HepG2 (cell line): ENCODE measurements around the gene FIGNL1. TPM values are rescaled to one million over a fixed set of nuclear protein-coding genes. Genes with fewer than 3 reads are reported as not detected.

ENCODE experiments used
- ATAC-seq: fragments of 200-7000 bp; cut with Tn5 transposase; 3 replicates; pipeline ENCODE4 v1.9.1; 2020; ENCODE audit warnings: mild to moderate bottlenecking, moderate library complexity
- BruUV-seq: library from RNA; stranded (reverse); fragments of 400-500 nt; replicated peaks from 2 replicates; lab custom pipeline; 2021; lab: Mats Ljungman, UMichigan
- CTCF ChIA-PET: fragments of 300-600 bp; formaldehyde crosslinking; extraction: SDS; loops from one replicate; lab custom pipeline; 2021; ENCODE audit warnings: low total read pairs, inconsistent platforms, low intra/inter-chr PET ratio; lab: Yijun Ruan, JAX
- POLR2A ChIA-PET: fragments of 350-600 bp; sonication (Branson Sonifier 250); formaldehyde crosslinking; loops from one replicate; lab custom pipeline; 2020; ENCODE audit warnings: antibody characterized with exemption, inconsistent platforms; lab: Yijun Ruan, JAX
- DNase-seq: peaks from one replicate; pipeline ENCODE4 v3.0.0-alpha.2; 2015; ENCODE audit warnings: low spot score
- FAIRE-seq: peaks from 3 replicates; lab custom pipeline; 2011; peaks lifted over from hg19 to GRCh38; lab: Jason Lieb, UNC
- H2AFZ ChIP-seq: one replicate; pipeline ENCODE4 v1.6.1; 2011; ENCODE audit warnings: low read length, inconsistent platforms
- H3K27ac ChIP-seq: fragments of 300-600 bp; 3 replicates; pipeline ENCODE4 v1.8.0; 2011; ENCODE audit warnings: mixed run types, mild to moderate bottlenecking, mixed read lengths, low read length, inconsistent platforms; ENCODE audit not compliant: insufficient read depth; ENCODE audit errors: extremely low read length
- H3K27me3 ChIP-seq, 2 experiments: fragments of 200-600 bp in 1 of 2; 2 replicates in 1 of 2; 3 replicates in 1 of 2; pipeline versions ENCODE4 v1.6.0 to v1.8.0; 2011; ENCODE audit warnings: low read length in 2 of 2, mild to moderate bottlenecking in 2 of 2, moderate library complexity in 2 of 2, inconsistent platforms in 1 of 2; ENCODE audit not compliant: insufficient read depth in 2 of 2, control insufficient read depth in 1 of 2
- H3K36me3 ChIP-seq, 2 experiments: fragments of 200-600 bp in 1 of 2; replicated peaks in 1 of 2; 2 replicates in 1 of 2; 3 replicates in 1 of 2; pipeline versions ENCODE4 v1.5.1 to v1.8.0; 2011; ENCODE audit warnings: low read length in 2 of 2, inconsistent platforms in 1 of 2; ENCODE audit not compliant: insufficient read depth in 2 of 2, control insufficient read depth in 1 of 2
- H3K4me1 ChIP-seq: 2 replicates; pipeline ENCODE4 v1.5.1; 2012; ENCODE audit warnings: low read length, inconsistent platforms; ENCODE audit not compliant: insufficient read depth
- H3K4me2 ChIP-seq: 2 replicates; pipeline ENCODE4 v1.6.0; 2011; ENCODE audit warnings: low read depth, low read length, inconsistent platforms
- H3K4me3 ChIP-seq, 3 experiments: fragments of 200-600 bp in 1 of 3; sonication (generic), shearing (Covaris generic) in 1 of 3; replicated peaks in 1 of 3; 2 replicates each; pipeline ENCODE4 v1.5.1; 2011 to 2016; ENCODE audit warnings: low read length in 3 of 3, inconsistent platforms in 2 of 3, low read depth in 2 of 3, mild to moderate bottlenecking in 2 of 3, control low read depth in 1 of 3, mixed read lengths in 1 of 3; ENCODE audit not compliant: insufficient read depth in 1 of 3
- H3K79me2 ChIP-seq: one replicate; pipeline ENCODE4 v1.6.1; 2011; ENCODE audit warnings: low read length, inconsistent platforms; ENCODE audit not compliant: insufficient read depth
- H3K9ac ChIP-seq: 2 replicates; pipeline ENCODE4 v1.6.0; 2011; ENCODE audit warnings: mild to moderate bottlenecking, low read depth, low read length, inconsistent platforms; ENCODE audit not compliant: insufficient read depth
- H3K9me3 ChIP-seq: 2 replicates; pipeline ENCODE4 v1.5.1; 2012; ENCODE audit warnings: mild to moderate bottlenecking, low read length
- H4K20me1 ChIP-seq: 2 replicates; pipeline ENCODE4 v1.6.0; 2011; ENCODE audit warnings: inconsistent platforms, mild to moderate bottlenecking, low read length, moderate library complexity; ENCODE audit not compliant: insufficient read depth
- ARNT2 ChIP-seq: sonication (generic); formaldehyde crosslinking; IDR thresholded peaks from 2 replicates; pipeline ENCODE4 v1.8.0; 2022; ENCODE audit warnings: mild to moderate bottlenecking, low read depth, missing genetic modification reagents, moderate library complexity
- GABPA ChIP-seq, 2 experiments: IDR thresholded peaks; 2 replicates each; pipeline ENCODE4 v1.6.1; 2011 to 2016; ENCODE audit warnings: low read depth in 2 of 2, low read length in 1 of 2, missing biosample characterization in 1 of 2, missing genetic modification characterization in 1 of 2
- HNRNPL ChIP-seq: fragments of 200-400 bp; formaldehyde crosslinking; IDR thresholded peaks from 2 replicates; pipeline ENCODE4 v1.6.1; 2017; ENCODE audit warnings: mild to moderate bottlenecking, low read depth, low read length
- MIER2 ChIP-seq: IDR thresholded peaks from 2 replicates; pipeline ENCODE4 v1.6.1; 2016; ENCODE audit warnings: missing biosample characterization, missing genetic modification reagents
- ZNF30 ChIP-seq: sonication (generic); formaldehyde crosslinking; IDR thresholded peaks from 2 replicates; pipeline ENCODE4 v1.5.0; 2020; ENCODE audit warnings: mild to moderate bottlenecking, missing genetic modification reagents
- ZNF569 ChIP-seq: sonication (generic); formaldehyde crosslinking; IDR thresholded peaks from 2 replicates; pipeline ENCODE4 v1.5.0; 2020; ENCODE audit warnings: mild to moderate bottlenecking, missing genetic modification reagents, moderate library complexity, borderline replicate concordance
- ZNF775 ChIP-seq: sonication (generic); formaldehyde crosslinking; IDR thresholded peaks from 2 replicates; pipeline ENCODE4 v1.4.0; 2020; ENCODE audit warnings: missing genetic modification reagents, mild to moderate bottlenecking, moderate library complexity, borderline replicate concordance
- WGBS: methylation state at CpG from one replicate; pipeline ENCODE4 v1.1.6; 2017; ENCODE audit warnings: low lambda C conversion rate; 5-methylcytosine and 5-hydroxymethylcytosine counted together
- in situ Hi-C: cut with HindIII; loops from 2 replicates; pipeline ENCODE4 v1.10.0; 2017; ENCODE audit warnings: low pct_unique_long_range_greater_than_20kb; ENCODE audit not compliant: extremely low pct_ligation_motif_present
- intact Hi-C: fragments of 100-400 bp; cut with micrococcal nuclease; formaldehyde crosslinking; loops from one replicate; pipeline ENCODE4 v1.10.0; 2022; ENCODE audit not compliant: unreplicated experiment
- polyA plus RNA-seq, 8 experiments: library from polyadenylated mRNA; depleted of rRNA in 3 of 8; stranded (reverse) in 7 of 8; unstranded in 1 of 8; fragments of >200 nt; fragmentation: Illumina TruSeq in 4 of 8; extraction: Trizol in 4 of 8; gene quantifications; 2 replicates each; pipeline versions ENCODE4 v1.2.1 to v1.2.3, GENCODE V29; 2011 to 2016; ENCODE audit warnings: low read depth in 4 of 8, missing spikeins in 1 of 8, mixed read lengths in 1 of 8; ENCODE audit not compliant: insufficient read depth in 1 of 8
- total RNA-seq, 5 experiments: library from RNA; depleted of rRNA; stranded (reverse); fragments of >200 nt; fragmentation: Illumina TruSeq; extraction: Trizol; gene quantifications; 2 replicates each; pipeline ENCODE4 v1.2.3, GENCODE V29; 2016; ENCODE audit warnings: low read depth in 1 of 5
- TF ChIP-seq, protein P1 (sequence below): sonication (generic); formaldehyde crosslinking; IDR thresholded peaks from 2 replicates; pipeline ENCODE4 v1.4.0; 2020; ENCODE audit warnings: mild to moderate bottlenecking, missing genetic modification reagents
- TF ChIP-seq, protein P2 (sequence below): sonication (generic); formaldehyde crosslinking; IDR thresholded peaks from 2 replicates; pipeline ENCODE4 v1.5.0; 2020; ENCODE audit warnings: mild to moderate bottlenecking, missing genetic modification reagents
- TF ChIP-seq, protein P3 (sequence below): sonication (generic); formaldehyde crosslinking; IDR thresholded peaks from 2 replicates; pipeline ENCODE4 v1.4.0; 2020; ENCODE audit warnings: missing genetic modification reagents

Gene FIGNL1
- total and polyA plus RNA-seq, 2 of the 13 experiments (the other 11 are each of a cell fraction or from before 2014, with no cell fraction given), result 4.0 to 20.9 TPM

GRCh38 chr7:50404392-50404791, 45.8 kb downstream of the FIGNL1 start:
- Histone ChIP-seq H3K4me3 (no peak overlapping the region), H3K4me2 (no peak overlapping the region), H3K27ac (no peak overlapping the region), H3K79me2 (no peaks in the 10 kb centered on the region), H4K20me1 (no peaks in the 10 kb centered on the region), H3K9ac (no peak overlapping the region), H3K27me3 (peaks cover 0 to 37% of the 10 kb centered on the region in 2 experiments; a peak in 2 of 5 replicates), H3K9me3 (no peaks in the 10 kb centered on the region), H2AFZ (no peak overlapping the region), H3K36me3 (no peaks in the 10 kb centered on the region), H3K4me1 (no peaks in the 10 kb centered on the region)
- in situ Hi-C loops, result no loop called here
- WGBS, result 9% methylated on average over 7 of the region's 7 CpGs
- CTCF ChIA-PET, result no interaction called here
- intact Hi-C loops, result no loop called here
- ATAC-seq (peak; percentile 97), DNase-seq (no peak), FAIRE-seq (no peak)
- POLR2A ChIA-PET, result no interaction called here
- BruUV-seq, result no TSS peak
- TF ChIP-seq HNRNPL (no peak), ARNT2 (no peak), ZNF569 (CRISPR knock-in tag) (no peak), MIER2 (CRISPR knock-in tag) (no peak), ZNF775 (CRISPR knock-in tag) (no peak), GABPA (IDR thresholded peaks at IDR 0.05; ENCODE audit: low read depth, low read length) (no peak), GABPA (CRISPR knock-in tag; IDR thresholded peaks at IDR 0.05; ENCODE audit: low read depth) (no peak), ZNF30 (no peak)
- TF ChIP-seq, protein P1, sequence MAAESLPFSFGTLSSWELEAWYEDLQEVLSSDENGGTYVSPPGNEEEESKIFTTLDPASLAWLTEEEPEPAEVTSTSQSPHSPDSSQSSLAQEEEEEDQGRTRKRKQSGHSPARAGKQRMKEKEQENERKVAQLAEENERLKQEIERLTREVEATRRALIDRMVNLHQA (CRISPR knock-in tag), result no peak
- TF ChIP-seq, protein P2, sequence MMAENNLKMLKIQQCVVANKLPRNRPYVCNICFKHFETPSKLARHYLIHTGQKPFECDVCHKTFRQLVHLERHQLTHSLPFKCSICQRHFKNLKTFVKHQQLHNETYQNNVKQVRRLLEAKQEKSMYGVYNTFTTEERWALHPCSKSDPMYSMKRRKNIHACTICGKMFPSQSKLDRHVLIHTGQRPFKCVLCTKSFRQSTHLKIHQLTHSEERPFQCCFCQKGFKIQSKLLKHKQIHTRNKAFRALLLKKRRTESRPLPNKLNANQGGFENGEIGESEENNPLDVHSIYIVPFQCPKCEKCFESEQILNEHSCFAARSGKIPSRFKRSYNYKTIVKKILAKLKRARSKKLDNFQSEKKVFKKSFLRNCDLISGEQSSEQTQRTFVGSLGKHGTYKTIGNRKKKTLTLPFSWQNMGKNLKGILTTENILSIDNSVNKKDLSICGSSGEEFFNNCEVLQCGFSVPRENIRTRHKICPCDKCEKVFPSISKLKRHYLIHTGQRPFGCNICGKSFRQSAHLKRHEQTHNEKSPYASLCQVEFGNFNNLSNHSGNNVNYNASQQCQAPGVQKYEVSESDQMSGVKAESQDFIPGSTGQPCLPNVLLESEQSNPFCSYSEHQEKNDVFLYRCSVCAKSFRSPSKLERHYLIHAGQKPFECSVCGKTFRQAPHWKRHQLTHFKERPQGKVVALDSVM (CRISPR knock-in tag), result no peak
- TF ChIP-seq, protein P3, sequence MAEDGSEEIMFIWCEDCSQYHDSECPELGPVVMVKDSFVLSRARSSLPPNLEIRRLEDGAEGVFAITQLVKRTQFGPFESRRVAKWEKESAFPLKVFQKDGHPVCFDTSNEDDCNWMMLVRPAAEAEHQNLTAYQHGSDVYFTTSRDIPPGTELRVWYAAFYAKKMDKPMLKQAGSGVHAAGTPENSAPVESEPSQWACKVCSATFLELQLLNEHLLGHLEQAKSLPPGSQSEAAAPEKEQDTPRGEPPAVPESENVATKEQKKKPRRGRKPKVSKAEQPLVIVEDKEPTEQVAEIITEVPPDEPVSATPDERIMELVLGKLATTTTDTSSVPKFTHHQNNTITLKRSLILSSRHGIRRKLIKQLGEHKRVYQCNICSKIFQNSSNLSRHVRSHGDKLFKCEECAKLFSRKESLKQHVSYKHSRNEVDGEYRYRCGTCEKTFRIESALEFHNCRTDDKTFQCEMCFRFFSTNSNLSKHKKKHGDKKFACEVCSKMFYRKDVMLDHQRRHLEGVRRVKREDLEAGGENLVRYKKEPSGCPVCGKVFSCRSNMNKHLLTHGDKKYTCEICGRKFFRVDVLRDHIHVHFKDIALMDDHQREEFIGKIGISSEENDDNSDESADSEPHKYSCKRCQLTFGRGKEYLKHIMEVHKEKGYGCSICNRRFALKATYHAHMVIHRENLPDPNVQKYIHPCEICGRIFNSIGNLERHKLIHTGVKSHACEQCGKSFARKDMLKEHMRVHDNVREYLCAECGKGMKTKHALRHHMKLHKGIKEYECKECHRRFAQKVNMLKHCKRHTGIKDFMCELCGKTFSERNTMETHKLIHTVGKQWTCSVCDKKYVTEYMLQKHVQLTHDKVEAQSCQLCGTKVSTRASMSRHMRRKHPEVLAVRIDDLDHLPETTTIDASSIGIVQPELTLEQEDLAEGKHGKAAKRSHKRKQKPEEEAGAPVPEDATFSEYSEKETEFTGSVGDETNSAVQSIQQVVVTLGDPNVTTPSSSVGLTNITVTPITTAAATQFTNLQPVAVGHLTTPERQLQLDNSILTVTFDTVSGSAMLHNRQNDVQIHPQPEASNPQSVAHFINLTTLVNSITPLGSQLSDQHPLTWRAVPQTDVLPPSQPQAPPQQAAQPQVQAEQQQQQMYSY (CRISPR knock-in tag), result no peak
